NCI-H1092 treated with DMSO at 0.1 percent for 48 hours (cell line): ENCODE results near the gene TEX19.

Experiments used
- DNase-seq: peaks from one replicate; lab custom pipeline; 2025; lab: John Stamatoyannopoulos, UW

TEX19 gene

GRCh38 chr17:82358465-82359350 lies at the start of gene TEX19:
Gene TEX19 (plus strand): TSS chr17:82359247. CDS start chr17:82362151, 2,904 bp downstream.
- peak; percentile 27 for DNase-seq

- no peak for DNase-seq
Observed at GRCh38 chr17:82309656-82310570, 49.1 kb upstream of the TEX19 start.

- no peak for DNase-seq
Observed at GRCh38 chr17:82310877-82311276, 48.2 kb upstream of the TEX19 start.

GRCh38 chr17:82311971-82312370 lies 47.1 kb upstream of the TEX19 start:
- no peak for DNase-seq

GRCh38 chr17:82313195-82314011 lies 45.6 kb upstream of the TEX19 start:
- no peak for DNase-seq

GRCh38 chr17:82314012-82314726 lies 44.9 kb upstream of the TEX19 start:
- DNase-seq: no peak

- DNase-seq: no peak
Observed at GRCh38 chr17:82314727-82315605, 44.1 kb upstream of the TEX19 start.

- DNase-seq: no peak
Observed at GRCh38 chr17:82315703-82316358, 43.2 kb upstream of the TEX19 start.

GRCh38 chr17:82316651-82317393 lies 42.2 kb upstream of the TEX19 start:
- DNase-seq: no peak

GRCh38 chr17:82317394-82318168 lies 41.5 kb upstream of the TEX19 start, which contains the start of gene CD7:
Gene CD7 (minus strand): TSS chr17:82317608. CDS start chr17:82317495, 113 bp downstream.
- no peak for DNase-seq

- no peak for DNase-seq
Observed at GRCh38 chr17:82318169-82318498, 40.9 kb upstream of the TEX19 start.

- DNase-seq: no peak
Observed at GRCh38 chr17:82318772-82319606, 40.1 kb upstream of the TEX19 start.

- DNase-seq: no peak
Observed at GRCh38 chr17:82319619-82320062, 39.4 kb upstream of the TEX19 start.

GRCh38 chr17:82320140-82320840 lies 38.8 kb upstream of the TEX19 start:
- DNase-seq: no peak

- DNase-seq: no peak
Observed at GRCh38 chr17:82320956-82321927, 37.8 kb upstream of the TEX19 start.
